Femur (tissue), 1 donor: Measurements from ENCODE around the gene LRWD1.
"Not testable (repeated sequence)": the region's sequence is repeated elsewhere in the genome, so short reads cannot be mapped to it uniquely, and the experiment has no call there.

Experiments
- DNase-seq: peaks from one replicate; pipeline ENCODE4 v3.0.0-alpha.2; 2017

LRWD1 gene

DNA sequence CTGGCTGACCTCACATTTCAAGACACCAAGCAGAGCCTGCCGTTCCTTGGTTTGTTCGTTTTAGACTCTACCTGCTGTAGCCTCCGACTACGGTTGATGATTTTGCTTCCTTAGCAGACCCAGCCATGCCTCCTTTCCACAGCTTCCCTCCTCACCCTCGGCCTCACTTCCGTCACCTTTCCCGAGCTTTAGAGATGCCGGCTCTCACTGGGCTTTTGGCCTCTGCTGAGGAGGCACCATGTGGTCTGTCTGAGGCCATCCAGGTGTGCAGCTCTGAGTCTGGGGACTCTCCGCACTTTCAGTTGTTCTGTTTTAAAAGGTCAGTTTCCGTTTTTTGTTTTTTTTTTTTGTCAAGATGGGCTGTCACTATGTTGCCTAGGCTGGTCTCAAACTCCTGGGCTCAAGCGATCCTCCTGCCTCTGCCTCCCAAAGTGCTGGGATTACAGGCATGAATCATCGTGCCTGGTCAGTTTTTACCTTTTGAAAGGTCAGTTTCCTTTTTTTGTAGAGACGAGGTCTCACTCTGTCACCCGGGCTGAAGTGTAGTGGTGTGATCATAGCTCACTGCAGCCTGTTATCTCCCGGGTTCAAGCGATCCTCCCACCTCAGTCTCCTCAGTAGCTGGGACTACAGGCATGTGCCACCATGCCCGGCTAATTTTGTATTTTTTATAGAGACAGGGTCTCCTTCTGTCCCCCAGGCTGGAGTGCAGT lies 19.7 kb upstream of the LRWD1 start:
- DNase-seq: no peak

GRCh38 chr7:102445674-102446071 lies 19.1 kb upstream of the LRWD1 start:
- no peak for DNase-seq

DNA sequence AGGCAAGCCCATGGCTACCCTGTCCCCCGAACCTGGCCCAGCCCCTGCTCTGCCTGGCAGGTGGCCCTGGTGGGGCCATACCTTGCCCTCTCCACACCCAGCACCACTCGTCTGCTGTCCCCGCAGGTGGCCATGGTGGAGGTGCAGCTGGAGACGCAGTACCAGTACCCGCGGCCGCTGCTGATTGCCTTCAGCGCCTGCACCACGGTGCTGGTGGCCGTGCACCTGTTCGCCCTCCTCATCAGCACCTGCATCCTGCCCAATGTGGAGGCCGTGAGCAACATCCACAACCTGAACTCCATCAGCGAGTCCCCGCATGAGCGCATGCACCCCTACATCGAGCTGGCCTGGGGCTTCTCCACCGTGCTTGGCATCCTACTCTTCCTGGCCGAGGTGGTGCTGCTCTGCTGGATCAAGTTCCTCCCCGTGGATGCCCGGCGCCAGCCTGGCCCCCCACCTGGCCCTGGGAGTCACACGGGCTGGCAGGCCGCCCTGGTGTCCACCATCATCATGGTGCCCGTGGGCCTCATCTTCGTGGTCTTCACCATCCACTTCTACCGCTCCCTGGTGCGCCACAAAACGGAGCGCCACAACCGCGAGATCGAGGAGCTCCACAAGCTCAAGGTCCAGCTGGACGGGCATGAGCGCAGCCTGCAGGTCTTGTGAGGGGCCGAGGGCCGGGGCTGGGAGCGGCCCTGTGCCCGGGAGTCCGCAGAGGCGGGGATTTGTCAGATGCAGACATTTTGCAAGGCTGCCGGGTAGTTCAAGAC lies 18.2 kb upstream of the LRWD1 start:
- DNase-seq: no peak

- no peak for DNase-seq
Measured at GRCh38 chr7:102447311-102447710, 17.5 kb upstream of the LRWD1 start.

GRCh38 chr7:102449136-102449535 lies 15.6 kb upstream of the LRWD1 start:
- no peak for DNase-seq

- DNase-seq: no peak
Measured at GRCh38 chr7:102450242-102450641, 14.5 kb upstream of the LRWD1 start.

DNA sequence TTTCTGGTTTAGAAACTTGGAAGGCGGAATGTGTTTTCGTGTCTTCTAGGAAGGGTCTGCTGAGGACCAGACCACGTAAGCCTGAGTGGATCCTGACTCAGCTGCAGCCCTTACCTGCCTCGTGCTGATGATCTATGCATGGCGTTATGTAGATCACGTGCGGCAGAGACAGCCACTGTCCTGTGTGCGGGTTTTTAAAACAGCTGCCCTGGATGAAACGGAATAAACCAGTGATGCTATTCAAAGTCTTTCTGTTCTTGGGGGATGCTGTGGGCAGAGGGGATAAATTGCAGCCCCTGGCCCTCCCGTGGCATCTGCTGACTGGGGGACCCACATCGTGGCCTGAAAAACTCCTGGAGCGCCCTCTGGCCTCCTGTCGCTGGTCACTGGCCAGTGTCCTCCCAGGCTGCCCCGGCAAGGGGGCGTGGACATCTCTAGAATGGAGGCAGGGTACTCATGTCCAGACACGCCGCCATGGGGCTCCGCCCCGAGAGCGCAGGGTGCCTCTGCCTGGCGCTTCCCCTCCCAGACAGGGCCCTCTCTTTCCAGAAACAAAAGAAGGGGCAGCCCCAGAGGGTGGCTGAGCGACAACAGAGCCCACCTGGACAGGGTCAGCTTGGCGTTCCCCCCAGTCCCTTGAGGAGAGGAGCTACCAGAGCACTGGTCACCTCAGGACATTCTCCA lies 13.3 kb upstream of the LRWD1 start:
- DNase-seq: no peak

GRCh38 chr7:102452451-102452850 lies 12.3 kb upstream of the LRWD1 start:
- no peak for DNase-seq

GRCh38 chr7:102453319-102453718 lies 11.5 kb upstream of the LRWD1 start:
- DNase-seq: no peak

DNA sequence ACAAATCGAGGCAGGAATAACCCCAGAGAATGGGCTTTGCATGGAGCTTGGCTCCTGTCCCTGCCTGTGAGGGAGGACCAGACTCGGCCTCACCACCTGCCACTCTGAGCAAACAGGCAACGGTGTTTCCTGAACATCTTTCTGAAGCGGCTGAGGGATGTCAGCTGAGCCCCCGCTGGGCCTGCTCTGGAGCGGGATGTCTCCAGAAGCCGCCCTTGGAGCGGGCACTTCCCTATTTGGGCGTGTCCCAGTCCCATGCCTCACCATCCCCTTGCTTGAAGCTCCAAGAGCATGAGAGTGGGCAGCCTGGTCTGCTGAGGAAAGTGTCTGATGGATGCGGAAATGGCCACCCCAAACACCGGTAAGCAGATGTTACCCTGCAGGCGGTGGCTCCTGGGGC lies 10.3 kb upstream of the LRWD1 start:
- no peak for DNase-seq

- not testable (repeated sequence) for DNase-seq
Measured at GRCh38 chr7:102454932-102455331, 9.9 kb upstream of the LRWD1 start.

GRCh38 chr7:102455596-102455995 lies 9.2 kb upstream of the LRWD1 start:
- no peak for DNase-seq

DNA sequence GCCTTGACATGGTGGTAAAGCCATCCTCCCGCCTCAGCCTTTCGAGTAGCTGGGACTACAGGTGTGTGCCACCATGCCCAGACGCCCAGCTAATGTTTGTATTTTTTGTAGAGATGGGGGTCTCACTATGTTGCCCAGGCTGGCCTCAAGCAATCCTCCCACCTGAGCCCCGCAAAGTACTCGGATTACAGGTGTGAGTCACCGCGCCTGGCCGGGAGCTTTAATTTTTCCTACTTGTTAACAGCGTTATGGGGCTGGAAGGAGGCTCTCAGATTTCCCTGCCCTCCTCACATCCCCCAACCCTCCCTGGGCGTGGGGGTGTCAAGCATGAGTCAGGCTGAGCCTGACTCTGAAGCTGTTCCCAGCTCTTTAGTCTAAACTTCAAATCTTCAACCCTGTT lies 8.5 kb upstream of the LRWD1 start:
- no peak for DNase-seq

- no peak for DNase-seq
Measured at GRCh38 chr7:102457352-102457924, 7.3 kb upstream of the LRWD1 start.

GRCh38 chr7:102459221-102459844 lies 5.5 kb upstream of the LRWD1 start:
- DNase-seq: no peak

- DNase-seq: no peak
Measured at GRCh38 chr7:102460467-102460866, 4.3 kb upstream of the LRWD1 start.

GRCh38 chr7:102463841-102464576 lies 775 bp upstream of the LRWD1 start:
- DNase-seq: no peak

DNA sequence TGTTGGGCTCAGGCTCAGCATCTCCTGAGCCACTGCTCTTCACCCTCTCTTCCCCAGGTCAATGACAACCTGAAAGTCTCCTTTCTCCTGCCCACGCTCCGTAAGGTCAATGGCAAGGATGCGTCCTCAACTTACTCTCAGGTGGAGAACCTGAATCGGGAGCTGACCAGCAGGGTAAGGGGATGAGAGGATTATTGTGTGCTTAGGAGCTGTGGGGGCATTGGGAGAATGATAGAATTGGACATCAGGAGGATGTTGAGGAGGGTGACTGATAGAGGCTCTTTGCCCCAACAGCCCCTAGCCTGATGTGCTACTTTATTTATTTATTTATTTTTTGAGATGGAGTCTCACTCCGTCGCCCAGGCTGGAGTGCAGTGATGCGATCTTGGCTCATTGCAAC lies 1.3 kb downstream of the LRWD1 start:
- DNase-seq: no peak

GRCh38 chr7:102467581-102468477 lies 3.0 kb downstream of the LRWD1 start:
- no peak for DNase-seq

GRCh38 chr7:102468478-102469350 lies 3.9 kb downstream of the LRWD1 start:
- no peak for DNase-seq
